Measurements from ENCODE around the gene PHACTR1.

Gene PHACTR1

GRCh38 chr6:13299403-13299821 lies 582.8 kb downstream of the PHACTR1 start:
- TF ChIP-seq CTCF (IDR thresholded peaks at IDR 0.05; ENCODE audit: insufficient read depth, low read length, missing control alignments): no peak
- ChIA-PET CTCF (no interaction called here), POLR2A (no interaction called here)
- no peak overlapping the region for H3K4me3 ChIP-seq (ENCODE audit: low read depth, low read length)
- DNase-seq (ENCODE audit: low read depth, low spot score): no peak

DNA sequence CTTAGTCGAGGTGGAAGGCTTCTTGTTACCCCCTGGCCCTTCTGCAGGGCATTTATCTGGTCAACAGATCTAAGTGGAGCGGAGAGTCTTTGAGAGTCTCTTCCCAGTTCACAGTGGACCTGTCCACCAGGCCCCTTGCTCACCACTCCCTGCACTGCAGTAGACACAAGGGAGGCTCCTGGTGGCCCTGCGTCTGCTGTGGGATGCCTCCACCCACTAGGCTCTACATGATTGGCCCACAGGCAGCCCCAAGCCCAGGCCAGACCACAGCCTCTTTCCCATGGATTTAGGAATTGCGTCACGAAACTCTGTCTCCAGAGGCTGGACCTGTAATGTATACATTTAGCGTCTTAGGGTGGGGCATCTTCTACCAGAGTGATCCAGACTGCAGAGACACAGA lies 583.4 kb downstream of the PHACTR1 start:
- no peak for DNase-seq (ENCODE audit: low read depth, low spot score)
- POLR2A ChIA-PET: no interaction called here
- CTCF ChIA-PET: no interaction called here

DNA sequence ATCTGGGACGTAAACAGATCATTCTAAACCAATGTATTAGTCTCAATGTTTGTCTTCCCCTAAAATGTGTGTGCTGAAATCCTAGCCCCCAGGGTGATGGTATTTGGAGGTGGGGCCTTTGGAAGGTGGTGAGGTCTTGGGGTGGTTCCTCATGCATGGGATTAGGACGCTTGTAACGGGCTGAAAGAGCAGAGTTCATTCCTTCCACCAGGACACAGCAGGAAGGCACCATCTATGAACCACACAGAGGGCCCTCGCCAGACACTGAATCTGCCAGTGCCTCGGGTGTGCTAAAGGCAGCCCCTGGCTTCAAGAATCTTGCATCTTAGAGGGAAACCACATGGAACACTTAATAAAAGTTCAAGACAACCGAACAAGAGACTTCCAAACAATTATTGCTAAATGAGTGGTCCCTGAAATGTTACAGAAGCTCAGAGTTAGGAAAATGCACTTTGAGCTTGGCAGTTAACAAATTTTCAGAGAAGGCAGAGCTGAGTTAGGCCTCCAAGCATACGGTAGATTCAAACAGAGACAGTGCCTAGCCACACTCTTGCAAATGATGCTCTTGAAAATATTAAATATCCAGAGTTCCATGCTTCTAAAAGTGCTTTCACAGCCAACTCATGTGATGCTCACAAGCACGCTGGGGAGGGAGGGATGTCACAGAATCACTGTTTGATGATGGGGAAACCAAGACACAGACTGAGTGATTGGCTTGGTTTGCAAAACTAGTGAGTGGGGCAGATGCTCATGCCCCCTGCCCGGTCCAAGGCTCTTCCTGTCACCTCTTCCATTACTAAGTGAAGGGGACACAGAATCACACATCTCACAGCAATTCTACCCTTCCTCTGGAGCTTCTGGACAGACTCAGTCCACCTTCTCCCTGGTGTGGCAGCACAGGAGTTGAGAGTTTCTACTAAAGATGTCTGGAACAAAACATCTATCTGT lies 584.4 kb downstream of the PHACTR1 start:
- ChIA-PET POLR2A (no interaction called here), CTCF (interaction anchor here (1.5 kb wide), 1 partner anchor 29 kb away, joined by 6 read pairs; no protein-coding TSS in a partner anchor)
- TF ChIP-seq CTCF (IDR thresholded peaks at IDR 0.05; ENCODE audit: insufficient read depth, low read length, missing control alignments): no peak
- H3K4me3 ChIP-seq (ENCODE audit: low read depth, low read length): no peak overlapping the region
- DNase-seq (ENCODE audit: low read depth, low spot score): no peak

More for the DNA sequence above, 583.4 kb downstream of the PHACTR1 start:
- TF ChIP-seq CTCF (IDR thresholded peaks at IDR 0.05; ENCODE audit: insufficient read depth, low read length, missing control alignments): no peak
- no peak overlapping the region for H3K4me3 ChIP-seq (ENCODE audit: low read depth, low read length)

DNA sequence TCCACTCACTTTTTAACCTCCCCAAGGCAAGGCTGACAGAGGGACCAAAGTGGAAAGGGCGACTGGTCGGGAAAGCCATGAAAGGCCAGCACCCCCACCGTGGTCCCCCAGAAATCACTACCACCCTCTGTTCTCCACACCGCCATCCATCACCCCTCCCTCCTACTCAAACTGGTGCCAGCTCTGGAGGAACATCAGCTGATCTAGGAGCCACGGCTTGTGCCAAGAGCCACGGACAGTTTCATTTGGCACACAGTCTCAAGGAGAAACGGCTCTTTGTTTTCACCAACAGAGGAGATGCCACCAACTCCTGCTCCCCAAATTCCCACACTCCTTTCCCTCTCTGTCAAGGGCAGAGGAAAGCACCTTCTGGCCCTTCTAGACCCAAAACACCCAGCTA lies 585.7 kb downstream of the PHACTR1 start:
- ChIA-PET POLR2A (interaction anchor here (0.8 to 1.2 kb wide), 3 partner anchors 9 to 272 kb away, joined by 3 to 4 read pairs (median 3); partner anchors contain the start of genes SIRT5 and TBC1D7), CTCF (interaction anchor here (1.5 kb wide), 3 partner anchors 28 to 107 kb away, joined by 3 to 6 read pairs (median 5); no protein-coding TSS in a partner anchor)
- TF ChIP-seq CTCF (IDR thresholded peaks at IDR 0.05; ENCODE audit: insufficient read depth, low read length, missing control alignments): no peak
- no peak overlapping the region for H3K4me3 ChIP-seq (ENCODE audit: low read depth, low read length)
- DNase-seq (ENCODE audit: low read depth, low spot score): no peak

GRCh38 chr6:13302751-13303667 lies 586.4 kb downstream of the PHACTR1 start:
- no peak overlapping the region for H3K4me3 ChIP-seq (ENCODE audit: low read depth, low read length)
- no peak for TF ChIP-seq CTCF (IDR thresholded peaks at IDR 0.05; ENCODE audit: insufficient read depth, low read length, missing control alignments)
- POLR2A ChIA-PET: interaction anchor here (0.8 to 1.2 kb wide), 3 partner anchors 10 to 272 kb away, joined by 3 to 4 read pairs (median 3); partner anchors contain the start of genes SIRT5 and TBC1D7
- CTCF ChIA-PET: interaction anchor here (1.5 kb wide), 3 partner anchors 27 to 108 kb away, joined by 3 to 6 read pairs (median 5); no protein-coding TSS in a partner anchor
- peak; percentile 95 for DNase-seq (ENCODE audit: low read depth, low spot score)
